Stimulated activated CD8-positive, alpha-beta memory T cell treated with anti-CD3 and anti-CD28 coated beads, Interleukin-4, amount 100 ng/mL, for 1 hour (primary cell): Measurements from ENCODE around the gene DENND1A.
"Not testable (repeated sequence)": the region's sequence is repeated elsewhere in the genome, so short reads cannot be mapped to it uniquely, and the experiment has no call there.

Experiments used
- DNase-seq, 2 donors: peaks; one replicate each; pipeline ENCODE4 v3.0.0-alpha.2; 2020; ENCODE audit warnings: low read depth in 2 of 2, low spot score in 1 of 2

DENND1A gene

DNA sequence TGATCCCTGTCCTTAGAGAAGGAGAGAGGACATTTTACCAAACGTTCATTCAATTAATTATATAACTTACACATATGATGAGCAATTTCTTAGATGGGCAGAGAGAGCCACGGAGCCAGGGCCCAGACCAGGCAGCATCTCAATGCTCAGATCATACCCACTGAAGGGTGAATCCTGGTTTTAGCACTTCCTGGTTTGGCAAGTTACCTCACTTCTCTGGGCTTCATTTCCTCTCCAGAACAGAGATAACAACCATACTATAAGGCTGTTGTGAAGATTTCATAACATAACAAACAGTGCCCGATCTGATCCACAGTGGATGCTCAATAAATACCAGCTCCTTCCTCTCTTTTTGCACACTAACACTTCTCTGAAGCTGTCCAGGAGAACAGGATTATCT lies 271.1 kb downstream of the DENND1A start:
- no peak for DNase-seq

DNA sequence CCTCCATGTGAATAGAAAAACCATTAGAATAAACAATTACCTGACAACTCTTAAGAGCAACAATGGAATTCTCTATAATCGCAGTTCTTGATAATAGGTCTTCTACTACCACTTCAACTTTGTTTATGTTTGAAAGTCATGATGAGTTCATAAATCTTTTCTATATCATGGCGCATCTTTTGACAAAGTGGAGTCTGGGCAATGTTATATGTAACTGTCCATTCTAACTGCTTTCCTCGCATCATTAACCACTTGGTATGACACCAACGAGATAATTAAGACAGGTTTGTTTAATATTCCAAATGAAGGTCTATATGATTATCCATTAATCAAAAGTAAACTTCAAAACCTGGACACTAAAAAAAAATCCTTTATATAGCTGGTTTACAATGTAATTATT lies 272.0 kb downstream of the DENND1A start:
- no peak for DNase-seq

DNA sequence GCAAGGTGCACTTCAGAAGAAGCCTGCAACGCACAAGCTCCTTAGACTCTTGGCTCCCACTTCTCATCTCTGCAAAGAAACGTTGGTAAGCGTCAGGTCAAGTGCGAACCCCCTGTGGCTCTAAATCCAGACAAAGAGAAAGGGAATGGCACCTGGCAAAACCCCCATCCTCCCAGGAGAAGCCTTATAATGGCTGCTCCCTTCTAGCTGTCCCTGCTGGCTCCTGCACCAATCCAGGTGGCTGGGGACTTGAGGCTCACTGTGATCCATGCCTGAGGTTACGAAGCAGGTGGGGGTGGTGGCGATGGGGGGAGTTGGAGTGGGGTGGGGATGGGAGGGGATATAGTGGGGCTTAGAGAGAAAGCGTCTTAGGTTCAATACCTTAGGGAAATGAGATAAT lies 272.8 kb downstream of the DENND1A start:
- DNase-seq = no peak

DNA sequence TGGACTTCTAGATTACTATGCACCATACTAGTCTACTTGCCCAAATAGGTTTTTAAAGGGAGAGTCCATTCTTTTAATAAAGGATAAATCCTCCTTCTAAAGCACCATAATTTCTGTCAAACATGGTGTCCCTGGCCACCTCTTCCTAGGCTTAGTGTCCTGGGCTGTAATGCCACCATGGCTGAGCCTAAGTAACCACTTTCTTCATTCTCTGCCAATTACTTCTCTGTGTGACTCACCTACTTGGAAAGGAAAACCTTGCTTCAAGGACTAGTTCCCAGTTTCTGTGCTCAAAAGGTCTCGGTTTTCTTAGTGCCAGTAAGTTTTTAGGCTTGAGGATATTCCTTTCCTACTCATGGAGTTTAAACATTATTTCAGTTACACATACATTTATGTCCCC lies 273.4 kb downstream of the DENND1A start:
- no peak for DNase-seq

DNA sequence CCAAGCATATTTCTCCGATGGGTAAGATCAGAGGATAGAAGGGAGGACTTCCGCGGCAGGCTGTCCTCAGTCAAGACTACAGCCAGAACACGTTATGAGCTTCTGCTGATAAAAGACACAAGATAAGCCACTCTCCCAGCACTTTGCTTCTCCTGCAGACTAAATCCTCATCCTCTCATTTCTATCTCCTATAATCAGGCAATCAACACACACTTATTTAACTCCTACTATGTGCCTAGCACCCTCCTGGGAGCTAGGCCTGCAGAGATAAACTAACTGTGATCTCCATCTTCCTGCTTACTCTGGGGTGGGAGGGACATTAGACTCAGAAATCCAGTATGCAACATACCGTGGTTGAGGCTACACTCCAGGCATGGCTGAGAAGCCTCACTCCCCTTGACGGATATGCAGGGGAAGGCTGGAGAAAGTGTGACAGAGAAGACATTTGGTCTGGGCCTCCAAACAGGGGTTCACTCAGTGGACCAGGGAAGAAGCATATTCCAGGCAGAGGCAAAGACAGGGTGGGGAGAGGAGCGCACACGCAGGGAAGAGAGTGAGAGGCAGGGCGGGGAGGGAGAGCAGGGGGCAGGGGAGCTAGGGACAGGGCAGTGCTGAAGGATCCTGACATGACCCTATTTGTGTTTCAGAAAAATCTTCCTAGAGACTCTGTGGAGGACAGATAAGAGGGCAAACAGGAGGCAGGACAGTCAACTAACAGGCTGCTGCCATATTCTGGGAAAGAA lies 274.1 kb downstream of the DENND1A start:
- no peak for DNase-seq

DNA sequence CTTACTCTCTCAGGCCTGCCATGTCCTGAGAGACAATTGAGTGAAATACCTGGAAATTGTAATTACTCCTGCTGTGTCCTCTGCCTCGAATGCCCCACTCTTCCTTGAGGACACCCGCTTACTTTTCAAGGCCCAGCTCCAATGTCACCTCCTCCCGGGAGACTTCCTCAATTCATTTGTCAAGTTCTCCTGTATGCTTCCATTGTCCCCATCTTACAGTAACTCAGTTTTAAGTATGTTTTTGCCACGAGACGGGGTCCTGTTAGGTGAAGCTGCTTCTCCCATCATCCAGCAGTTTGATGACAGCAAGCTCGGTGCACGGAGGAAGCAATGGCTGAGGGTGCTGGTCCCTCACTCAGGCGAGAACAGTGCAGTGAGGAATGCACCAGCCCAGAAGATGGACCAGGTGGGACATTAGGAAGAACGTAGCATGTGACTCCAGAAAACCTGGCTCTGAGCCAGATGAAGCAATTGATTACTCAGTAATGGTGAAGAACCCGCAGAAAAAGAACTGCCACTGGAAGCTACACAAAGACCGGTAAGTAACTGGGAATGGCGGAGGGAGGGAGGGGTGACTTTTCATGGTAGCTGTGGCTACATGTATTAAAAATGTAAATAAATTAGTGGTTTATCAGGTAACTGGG lies 274.8 kb downstream of the DENND1A start:
- DNase-seq = no peak

DNA sequence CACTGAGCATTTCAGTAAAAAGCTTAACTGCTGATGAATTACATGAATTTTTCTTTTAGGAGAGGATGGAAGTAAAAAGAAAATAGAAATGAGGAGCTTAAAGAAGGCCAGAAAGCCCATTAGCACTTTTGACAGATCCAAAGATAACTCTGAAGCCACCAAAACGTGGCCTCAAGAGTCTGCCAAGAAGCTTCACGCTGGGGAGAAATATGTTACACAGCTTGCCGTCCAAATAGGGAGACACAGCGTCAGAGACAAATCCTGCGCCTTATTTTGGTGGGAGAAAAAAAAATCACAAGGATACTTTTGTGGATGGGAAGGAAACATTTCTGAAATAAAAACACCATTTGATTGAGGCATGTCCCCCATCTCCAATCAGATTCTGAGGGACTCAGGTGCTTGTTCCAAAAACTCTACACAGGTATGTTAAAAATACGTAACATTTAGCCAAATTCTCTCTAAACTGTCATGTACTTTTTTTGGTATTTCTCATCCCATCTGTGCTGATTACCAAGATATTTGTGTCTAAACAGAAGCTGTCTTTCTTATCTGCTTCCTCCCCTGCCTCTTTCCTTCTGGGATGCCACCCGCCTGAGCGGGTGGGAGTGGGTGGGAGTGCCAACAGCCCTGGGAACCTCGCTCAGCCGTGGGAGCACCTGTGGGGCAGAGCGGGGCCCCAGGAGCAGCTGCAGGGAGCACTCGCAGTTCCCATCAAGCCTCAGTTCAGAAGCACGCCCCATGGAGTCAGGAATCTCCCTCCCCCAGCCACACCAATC lies 275.5 kb downstream of the DENND1A start:
- no peak for DNase-seq

DNA sequence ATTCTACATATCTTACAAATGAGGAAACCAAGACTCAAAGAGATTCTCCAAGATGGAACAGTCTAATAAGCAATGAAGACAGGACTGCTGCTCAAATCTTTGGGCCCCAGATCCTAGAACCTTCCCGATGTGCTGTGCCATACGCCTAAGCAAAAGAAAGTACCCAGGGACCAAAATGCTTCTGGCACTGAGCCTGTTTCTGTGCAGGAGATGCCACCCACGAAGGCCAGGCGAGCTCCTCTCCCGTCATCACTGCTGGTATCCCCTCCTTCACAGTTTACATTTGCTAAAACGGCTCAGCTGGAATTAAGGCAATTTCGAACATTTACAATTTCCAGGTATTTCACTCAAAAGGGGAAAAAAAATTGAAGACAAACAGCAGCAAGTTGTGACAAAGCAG lies 277.5 kb downstream of the DENND1A start:
- no peak for DNase-seq

DNA sequence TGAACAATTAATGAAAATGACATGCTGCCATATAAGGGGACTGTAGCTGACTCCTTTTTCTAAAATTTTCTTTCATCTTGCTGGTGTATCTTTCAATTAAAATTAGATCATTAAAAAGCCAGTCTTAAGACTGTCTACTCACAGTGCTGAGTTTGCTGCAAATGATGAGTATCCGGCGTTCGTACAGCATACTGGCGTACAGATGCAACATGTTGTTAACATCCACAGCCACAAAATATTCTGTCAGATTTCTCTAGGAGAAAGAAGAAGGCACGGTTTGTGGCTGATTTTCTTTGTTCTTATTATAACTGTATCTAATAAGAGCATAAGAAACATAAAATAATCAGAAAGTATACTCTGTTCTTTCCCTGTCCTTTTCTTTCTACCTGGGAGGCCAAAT lies 278.1 kb downstream of the DENND1A start:
- DNase-seq = no peak

DNA sequence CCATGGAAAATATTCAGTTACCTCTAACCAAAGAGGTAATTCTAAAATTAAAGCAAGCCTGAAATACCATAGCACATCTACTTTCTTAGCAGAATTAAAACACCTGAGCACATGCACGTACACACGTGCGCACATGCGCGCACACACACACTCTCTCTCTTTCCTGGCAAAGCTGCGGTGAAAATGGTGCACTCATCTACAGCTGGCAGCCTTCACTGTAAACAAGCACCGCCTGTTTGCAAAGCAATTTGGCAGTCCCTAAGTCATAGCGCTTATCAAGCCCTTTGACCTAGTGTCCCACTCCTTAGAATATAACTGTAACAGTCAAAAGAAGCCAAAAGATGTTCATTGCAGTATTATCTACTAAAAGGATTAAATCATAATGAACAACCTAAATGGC lies 278.7 kb downstream of the DENND1A start:
- DNase-seq = no peak

DNA sequence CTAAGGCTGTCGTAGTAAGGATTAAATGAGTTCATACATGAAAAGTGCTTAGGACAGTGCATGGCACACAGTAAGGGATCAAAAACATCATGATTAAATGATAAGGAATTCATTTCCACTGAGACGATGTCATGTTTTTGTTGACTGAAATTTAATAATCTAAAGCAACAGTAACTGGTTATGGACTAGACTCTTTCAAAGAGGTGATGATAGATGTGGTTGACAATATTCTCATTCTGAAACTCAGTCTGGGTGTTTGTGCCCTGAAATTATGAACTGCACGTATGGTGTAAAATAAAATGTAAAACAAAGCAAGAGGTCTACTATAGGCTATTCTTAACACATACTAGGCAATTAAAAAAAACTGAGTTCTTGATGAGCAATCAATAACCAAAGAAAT lies 280.0 kb downstream of the DENND1A start:
- no peak for DNase-seq

DNA sequence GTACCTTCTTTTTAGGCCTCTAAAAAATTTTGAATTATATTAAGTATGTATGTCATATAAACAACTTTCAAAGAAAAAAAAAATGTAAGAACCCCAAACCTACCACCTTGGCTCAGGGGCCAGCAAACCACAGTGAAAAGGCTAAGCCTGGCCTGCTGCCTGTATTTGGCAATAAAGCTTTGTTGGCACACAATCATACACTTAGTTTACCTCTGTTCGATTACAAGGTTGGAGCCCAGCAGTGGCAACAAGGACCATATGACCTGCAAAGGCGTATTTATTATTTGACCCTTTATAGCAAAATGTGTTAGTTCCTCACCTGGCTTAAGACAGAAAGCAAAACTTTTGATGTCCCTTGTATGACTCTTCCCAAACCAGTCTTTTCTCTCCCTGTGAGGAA lies 282.8 kb downstream of the DENND1A start:
- no peak for DNase-seq

DNA sequence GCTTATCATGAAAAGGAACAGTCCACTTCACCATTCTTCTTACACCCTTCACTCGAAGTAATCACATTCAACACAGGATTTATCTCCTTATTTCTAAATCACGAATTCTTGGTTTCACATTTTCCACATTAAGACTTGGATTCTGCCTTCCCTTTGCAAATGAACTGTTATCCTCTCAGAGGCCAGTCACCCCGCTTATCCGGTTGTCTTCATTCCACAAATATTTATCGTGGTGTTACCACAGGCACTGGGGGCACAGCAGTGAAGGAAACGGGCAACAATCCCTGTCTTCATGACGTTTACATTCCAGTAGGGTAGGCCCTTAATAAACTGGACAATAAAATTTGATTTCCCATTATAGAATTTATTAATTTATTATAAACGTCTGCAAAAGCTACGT lies 284.2 kb downstream of the DENND1A start:
- DNase-seq = no peak

DNA sequence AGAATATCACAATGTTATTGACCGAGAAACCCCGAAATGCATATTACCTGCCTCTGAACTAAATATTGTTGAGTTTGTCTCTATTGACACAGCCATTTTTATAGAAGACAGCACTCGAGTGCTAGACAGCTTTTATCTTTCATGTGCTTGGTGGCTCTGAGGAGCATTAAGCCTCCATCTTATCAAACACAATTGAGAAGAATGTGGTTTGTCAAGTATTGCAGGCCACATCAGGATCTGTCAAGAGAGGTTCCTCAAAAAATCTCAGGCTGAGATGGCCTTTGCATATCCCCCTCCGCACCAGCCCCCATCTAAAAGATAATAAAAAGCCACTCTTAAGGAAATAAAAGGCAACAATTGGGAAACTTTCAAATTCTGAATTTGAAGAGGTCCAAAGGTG lies 284.8 kb downstream of the DENND1A start:
- DNase-seq = no peak

DNA sequence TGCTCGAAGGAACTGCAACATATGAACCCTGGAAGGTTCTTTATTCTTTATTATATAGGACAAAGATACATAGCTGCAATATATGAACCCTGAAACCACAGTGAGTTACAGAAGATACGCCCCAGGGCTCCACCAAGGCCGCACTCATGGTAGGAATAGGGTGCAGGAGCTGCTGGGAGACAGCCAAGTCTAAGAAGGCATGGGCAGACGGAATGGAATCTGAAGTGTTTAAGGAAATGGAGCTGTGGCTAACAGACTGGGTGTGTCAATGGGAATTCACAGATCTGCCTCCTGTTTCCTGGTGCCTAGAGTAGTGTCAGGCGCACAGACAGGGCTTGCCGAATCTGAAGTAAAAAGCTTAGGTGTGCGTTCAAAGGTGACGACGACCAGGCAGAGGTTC lies 286.4 kb downstream of the DENND1A start:
- no peak for DNase-seq

DNA sequence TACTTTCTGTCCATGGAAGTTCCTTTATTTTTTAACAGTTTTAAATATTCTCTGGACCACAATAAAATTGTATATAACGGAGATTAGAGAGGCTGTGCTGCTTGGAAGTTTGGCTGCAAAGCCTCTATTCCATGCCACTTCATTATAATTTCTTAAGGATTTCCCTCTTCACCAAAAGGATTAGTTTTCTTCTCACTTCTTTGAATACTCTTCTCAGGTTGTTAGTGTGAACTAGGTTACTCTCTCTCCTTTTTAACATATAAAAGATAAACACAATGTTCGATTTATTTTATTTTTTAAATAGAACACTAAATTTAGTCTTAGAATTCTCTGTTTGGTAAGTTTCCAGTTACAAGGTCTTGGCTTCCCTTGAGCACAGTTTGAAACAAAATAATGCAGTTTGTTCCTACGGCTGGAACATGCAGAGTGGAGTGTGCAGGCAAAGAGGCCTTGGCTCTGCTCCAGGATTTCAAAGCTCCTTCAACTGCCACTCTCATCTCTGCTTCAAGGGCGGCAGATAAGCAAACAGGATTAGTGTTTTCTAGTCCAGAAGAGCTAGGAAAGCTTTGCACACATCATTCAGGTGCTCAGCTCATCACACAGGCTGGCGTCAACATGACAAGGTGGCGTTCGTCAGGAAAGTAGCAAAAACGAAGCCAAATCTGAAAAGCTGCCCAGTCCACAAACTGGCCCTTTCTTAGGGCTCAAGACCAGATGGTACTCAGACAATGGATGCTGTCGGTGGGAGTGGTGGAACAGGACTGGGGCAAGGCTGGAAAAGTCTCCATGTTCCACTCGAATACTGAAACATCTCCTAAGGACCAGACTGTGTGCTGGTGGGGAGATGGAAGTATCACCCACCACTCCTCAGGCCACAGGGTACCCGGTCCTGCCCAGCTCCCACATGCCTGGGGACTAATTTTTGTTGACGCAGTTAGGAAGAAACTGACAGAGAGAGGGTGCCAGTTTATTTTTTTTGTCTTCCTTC lies 287.3 kb downstream of the DENND1A start:
- no peak for DNase-seq

DNA sequence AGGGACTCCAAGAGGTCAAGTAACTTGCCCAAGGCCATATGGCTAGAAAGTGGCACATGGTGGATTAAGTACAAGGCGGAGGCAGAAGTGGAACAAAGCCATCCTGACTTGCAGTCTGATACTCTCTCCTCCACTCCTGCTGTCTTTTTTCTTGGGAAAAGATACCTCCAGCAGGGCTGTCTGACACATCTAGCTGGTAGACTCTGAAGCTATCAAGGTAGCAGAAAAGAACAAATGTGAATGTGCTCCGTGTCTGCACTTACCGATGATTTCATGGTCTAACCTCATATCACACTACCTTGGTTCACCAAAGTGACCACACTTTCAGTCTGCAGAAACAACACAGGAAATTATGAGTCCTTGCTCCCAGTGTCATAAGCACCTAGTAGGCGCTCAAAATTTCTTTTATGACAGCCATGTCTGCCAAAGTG lies 289.1 kb downstream of the DENND1A start:
- no peak for DNase-seq

DNA sequence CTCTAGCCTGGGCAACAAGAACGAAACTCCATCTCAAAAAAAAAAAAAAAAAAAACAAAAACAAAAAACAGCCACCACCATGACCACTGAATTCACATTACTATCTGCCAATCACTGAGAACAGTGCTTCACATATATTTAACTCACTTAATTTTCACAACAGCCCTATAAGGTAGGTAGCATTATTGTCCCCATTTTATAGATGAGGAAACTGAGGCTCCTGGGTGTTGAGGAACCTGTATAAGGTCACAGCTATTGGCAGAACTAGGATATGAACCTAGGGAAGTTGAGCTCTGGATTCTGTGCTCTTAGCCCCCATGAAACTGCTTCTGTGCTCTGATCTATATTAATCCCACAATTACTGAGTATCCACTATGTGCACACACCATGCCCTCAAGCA lies 290.2 kb downstream of the DENND1A start:
- no peak for DNase-seq

DNA sequence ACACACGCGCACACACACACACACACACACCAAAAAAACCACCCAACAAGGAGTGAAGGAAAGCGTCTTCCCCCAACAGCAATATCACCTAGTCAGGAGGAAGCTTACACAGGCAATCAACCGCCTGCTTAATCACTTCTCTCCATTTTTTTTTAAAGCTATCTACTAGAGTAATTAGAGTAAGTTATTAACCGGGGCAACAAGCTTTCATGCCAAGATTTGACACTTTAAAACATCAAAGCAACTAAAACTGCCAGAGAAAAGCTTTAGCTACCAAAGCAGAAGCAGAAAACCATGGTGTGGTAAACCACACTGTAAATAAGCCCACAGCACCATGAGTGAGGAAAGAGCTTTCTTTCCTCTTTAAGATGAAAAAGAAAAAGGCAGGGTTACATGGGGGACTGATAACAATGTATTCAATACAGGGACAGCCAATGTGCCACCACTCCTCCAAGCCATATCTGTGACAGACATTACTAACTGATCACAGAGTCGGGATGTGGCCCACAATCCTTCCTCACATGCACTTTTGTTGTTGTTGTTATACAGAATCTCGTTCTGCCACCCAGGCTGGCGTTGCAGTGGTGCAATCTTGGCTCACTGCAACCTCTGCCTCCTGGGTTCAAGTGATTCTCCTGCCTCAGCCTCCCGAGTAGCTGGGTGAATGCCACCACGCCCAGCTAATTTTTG lies 291.8 kb downstream of the DENND1A start:
- DNase-seq = no peak

DNA sequence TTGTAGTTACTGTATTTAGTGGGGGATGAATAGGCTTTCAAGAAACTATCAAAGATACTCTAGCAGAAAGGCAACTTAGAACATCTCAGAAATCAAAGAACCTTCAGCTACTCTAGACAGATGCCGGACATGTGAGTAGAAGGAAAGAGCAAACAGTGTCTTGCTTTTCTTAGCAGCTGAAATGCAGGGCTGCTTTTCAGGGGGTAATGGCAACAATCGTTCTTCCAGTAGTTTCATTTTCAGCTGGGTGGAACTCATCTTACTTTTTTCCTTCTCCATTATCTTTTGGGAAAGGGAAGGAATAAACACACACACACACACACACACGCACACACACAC lies 292.4 kb downstream of the DENND1A start:
- DNase-seq = no peak

DNA sequence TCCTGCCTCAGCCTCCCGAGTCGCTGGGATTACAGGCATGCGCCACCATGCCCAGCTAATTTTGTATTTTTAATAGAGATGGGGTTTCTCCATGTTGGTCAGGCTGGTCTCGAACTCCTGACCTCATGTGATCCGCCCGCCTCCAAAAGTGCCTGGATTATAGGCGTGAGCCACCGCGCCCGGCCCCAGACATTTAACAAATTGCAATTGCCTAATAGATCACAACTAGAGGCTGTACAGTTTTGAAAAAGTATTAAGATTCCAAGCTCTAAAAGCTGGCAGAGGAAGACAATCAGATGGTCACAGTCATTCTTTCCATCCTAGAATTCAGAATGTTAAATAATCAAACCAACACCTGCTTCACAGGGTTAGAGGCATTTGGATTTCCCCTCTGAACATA lies 293.1 kb downstream of the DENND1A start:
- not testable (repeated sequence) for DNase-seq
